NCI-H146 treated with DMSO at 0.1 percent for 48 hours (cell line): ENCODE data around the gene FAM83F.
A peak's percentile ranks its signal among the peaks of the same experiment; 100 is the strongest.
"Not testable (repeated sequence)": the region's sequence is repeated elsewhere in the genome, so short reads cannot be mapped to it uniquely, and the experiment has no call there.

Source experiments
- DNase-seq: peaks from one replicate; lab custom pipeline; 2025; ENCODE audit not compliant: unreplicated experiment; lab: John Stamatoyannopoulos, UW

FAM83F gene

GRCh38 chr22:39994566-39995392, at the start of gene FAM83F:
Gene FAM83F, plus strand, starts transcription at chr22:39994954. Its CDS starts 89 bp downstream, at chr22:39995043.
- peak; percentile 27 for DNase-seq

GRCh38 chr22:39946126-39946502, 48.6 kb upstream of the FAM83F start:
- no peak for DNase-seq

- DNase-seq: peak; percentile 49
Observed at GRCh38 chr22:39946503-39947219, 48.1 kb upstream of the FAM83F start.

GRCh38 chr22:39947220-39948216, 47.2 kb upstream of the FAM83F start:
- no peak for DNase-seq

- DNase-seq: no peak
Observed at GRCh38 chr22:39949964-39950737, 44.6 kb upstream of the FAM83F start.

- not testable (repeated sequence) for DNase-seq
Observed at GRCh38 chr22:39951603-39952293, 43.0 kb upstream of the FAM83F start.

- no peak for DNase-seq
Observed at GRCh38 chr22:39952347-39952746, 42.4 kb upstream of the FAM83F start.

- no peak for DNase-seq
Observed at GRCh38 chr22:39953101-39953500, 41.7 kb upstream of the FAM83F start.

- DNase-seq: no peak
Observed at GRCh38 chr22:39954584-39955055, 40.1 kb upstream of the FAM83F start.

GRCh38 chr22:39955675-39956074, 39.1 kb upstream of the FAM83F start:
- no peak for DNase-seq

GRCh38 chr22:39956932-39957664, 37.7 kb upstream of the FAM83F start:
- DNase-seq: peak; percentile 4

GRCh38 chr22:39958009-39958711, 36.6 kb upstream of the FAM83F start:
- DNase-seq: no peak

GRCh38 chr22:39958949-39959639, 35.7 kb upstream of the FAM83F start:
- DNase-seq: no peak

- no peak for DNase-seq
Observed at GRCh38 chr22:39959640-39960447, 34.9 kb upstream of the FAM83F start, which contains the start of gene TMA7B. Gene TMA7B, plus strand, starts transcription at chr22:39960397. Its CDS starts 3,978 bp downstream, at chr22:39964375.

- DNase-seq: no peak
Observed at GRCh38 chr22:39960791-39961746, 33.7 kb upstream of the FAM83F start.

- no peak for DNase-seq
Observed at GRCh38 chr22:39962071-39962470, 32.7 kb upstream of the FAM83F start.
